HG03025 (cell line): ENCODE data around the gene BUB1B.
"Not testable (repeated sequence)": the region's sequence is repeated elsewhere in the genome, so short reads cannot be mapped to it uniquely, and the experiment has no call there.

Source experiments
- ATAC-seq: cut with Tn5 transposase; IDR thresholded peaks from one replicate; pipeline ENCODE4 v1.9.1; 2021; ENCODE audit warnings: mild to moderate bottlenecking, moderate library complexity; ENCODE audit not compliant: unreplicated experiment, low FRiP score

BUB1B gene

GRCh38 chr15:40136470-40137302 is 24.2 kb upstream of the BUB1B start:
- no peak for ATAC-seq

- no peak for ATAC-seq
Measured at GRCh38 chr15:40137303-40138200, 23.3 kb upstream of the BUB1B start.

GRCh38 chr15:40138201-40138570 is 22.7 kb upstream of the BUB1B start:
- ATAC-seq: not testable (repeated sequence)

DNA sequence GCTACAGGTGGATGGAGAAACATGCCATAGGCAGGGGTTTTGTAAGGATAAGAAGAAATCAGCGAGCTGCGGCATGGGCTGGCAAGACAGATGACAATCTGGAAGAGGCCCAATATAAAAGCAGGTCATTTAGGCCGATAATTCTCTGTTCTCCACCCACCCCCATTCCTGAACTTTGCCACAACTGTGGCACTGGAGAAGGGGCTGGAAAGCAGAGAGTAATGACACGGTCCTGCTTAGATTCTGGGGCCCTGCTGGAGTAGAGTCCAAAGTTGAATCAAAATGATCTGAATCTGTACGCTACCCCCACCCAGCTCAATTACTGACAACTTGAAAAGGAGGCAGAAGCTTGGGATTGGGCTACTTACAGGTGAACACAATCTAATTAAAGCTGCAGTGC is 18.4 kb upstream of the BUB1B start:
- no peak for ATAC-seq

DNA sequence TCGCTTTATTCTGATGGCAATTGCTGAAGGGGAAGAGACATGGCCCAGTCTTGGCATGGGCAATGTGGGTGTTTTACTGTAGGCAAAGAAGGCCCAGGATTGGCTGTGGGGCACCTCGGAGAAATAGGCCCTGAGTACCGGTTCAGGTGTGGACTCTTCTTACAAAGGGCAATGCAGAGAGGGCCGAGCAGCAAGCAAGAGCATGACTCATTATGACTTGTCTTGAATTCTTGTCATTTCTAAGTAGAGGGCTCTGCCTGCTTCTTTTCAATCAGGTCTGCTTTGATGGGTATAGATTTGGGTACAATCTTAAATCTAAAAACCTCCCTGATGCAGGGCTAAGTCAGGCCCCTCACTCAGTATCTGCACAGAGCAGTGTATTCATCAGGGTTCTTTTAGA is 14.8 kb upstream of the BUB1B start:
- ATAC-seq: no peak

DNA sequence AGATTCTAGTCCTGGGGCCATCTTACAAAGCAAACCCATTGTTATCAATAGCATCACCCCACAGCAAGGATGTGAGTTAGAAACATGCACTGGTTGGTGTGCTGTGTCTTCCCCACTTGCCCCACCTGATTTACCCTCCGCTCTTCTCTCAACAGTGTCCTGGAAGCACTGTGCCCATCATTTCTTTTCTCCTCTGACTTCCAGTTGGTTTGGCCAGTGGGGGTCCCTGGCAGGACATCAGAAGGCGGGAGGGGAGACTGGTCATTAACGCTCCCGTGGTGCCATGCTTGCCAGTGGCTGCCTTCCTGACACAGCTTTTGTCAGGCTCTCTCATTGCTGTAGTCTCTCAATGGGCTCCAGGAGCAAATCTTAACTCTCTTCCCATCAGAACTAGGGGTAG is 11.5 kb upstream of the BUB1B start:
- no peak for ATAC-seq

- no peak for ATAC-seq
Measured at GRCh38 chr15:40150163-40150925, 10.5 kb upstream of the BUB1B start.

DNA sequence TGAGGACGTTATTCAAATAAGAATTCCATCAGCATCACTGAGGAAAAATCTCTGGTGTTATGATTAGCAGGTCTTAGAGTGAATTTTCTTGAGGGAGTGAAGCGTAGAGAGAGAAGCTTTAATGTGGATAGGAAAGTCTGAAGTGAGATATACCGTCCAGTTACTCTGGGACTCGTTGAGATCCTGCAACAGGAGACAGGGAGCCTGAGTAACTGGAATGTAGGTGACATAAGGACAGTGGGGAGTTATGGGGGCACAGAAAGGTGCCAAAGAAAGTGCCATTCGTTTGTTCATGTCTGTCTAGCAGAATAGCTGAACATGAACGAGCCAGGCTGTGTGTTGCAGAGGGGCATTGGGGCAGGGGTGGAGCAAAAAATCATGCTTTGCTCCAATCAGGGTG is 9.4 kb upstream of the BUB1B start:
- no peak for ATAC-seq

- no peak for ATAC-seq
Measured at GRCh38 chr15:40151991-40152390, 8.9 kb upstream of the BUB1B start.

DNA sequence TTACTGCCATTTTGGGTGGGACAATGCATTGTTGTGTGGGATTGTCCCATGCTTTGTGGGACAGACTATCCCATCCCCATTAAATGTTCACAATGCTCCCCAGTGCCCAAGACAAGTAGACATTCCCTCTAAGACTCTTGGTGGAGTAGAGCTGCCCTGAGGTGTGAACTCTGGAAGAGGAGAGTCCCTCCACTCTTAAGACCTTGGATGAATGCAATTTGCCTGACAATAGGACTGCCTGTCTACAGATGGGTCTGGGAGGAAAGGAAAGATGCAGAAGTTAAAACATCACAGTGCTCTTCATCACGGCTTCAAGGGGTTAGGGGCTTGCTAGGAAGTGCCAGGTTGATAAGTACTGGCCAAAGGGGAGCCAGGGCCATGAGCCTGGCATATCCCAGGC is 6.0 kb upstream of the BUB1B start:
- not testable (repeated sequence) for ATAC-seq

DNA sequence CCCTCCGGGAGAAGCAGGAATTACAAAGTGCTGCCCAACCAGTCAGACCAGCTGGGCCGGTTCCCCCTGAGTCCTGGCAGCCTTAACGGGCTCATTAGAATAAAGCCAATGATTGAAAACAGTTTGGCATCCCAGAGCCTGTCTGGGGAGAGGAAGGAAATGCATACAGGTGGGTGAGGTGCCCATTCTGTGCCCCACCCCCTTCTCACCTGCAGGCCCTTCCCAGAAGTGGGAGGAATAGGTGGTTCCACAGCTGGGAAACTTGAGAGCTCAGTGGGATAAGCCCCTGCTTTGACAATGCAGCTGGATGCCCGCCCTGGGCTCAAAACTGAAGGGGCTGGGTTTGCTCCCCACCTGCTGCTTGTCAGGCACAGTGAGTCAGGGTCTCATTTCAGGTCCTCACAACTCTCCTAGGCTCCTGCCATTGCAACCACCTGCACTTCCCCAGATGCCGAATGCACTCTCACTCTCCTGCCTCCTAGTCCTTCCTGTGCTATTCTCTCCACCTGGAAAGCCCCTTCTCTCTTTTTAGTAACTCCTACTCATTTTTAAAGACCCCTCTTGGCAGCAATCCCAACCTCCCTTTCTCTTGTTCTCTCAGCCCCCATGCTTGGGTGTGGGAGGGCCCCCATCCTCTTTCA is 5.5 kb upstream of the BUB1B start:
- ATAC-seq: no peak

DNA sequence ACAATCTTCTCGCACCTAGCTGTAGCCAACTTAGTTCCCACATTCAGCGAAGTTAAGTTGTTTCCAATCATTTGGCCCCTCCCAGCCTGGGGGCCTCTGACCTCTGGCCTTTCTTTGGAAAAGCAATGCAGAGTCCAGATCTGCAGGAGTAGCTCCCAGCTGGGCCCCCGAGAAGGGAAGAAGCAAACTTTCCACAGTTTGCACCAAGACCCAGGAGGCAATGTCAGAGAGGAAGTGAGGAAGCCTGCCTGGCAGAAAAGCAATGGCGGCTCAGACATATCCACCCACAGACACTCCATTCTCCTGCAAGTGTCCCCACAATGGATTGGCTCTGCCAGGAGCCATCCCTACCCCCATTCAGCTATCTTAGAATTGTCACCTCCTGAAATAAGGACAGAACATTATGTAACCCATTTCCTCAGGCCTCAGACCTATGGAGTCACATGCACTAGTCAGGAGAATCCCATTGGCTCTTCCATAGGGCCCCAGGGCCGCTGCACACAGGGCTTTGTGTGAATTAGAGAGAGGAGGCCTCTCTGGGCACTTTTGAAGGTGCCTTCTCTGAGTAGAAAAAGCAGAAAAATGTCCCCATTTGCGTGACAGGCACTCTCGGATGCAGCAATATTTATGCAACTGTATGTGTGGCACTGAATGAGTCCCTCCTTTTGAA is 3.0 kb upstream of the BUB1B start:
- no peak for ATAC-seq

DNA sequence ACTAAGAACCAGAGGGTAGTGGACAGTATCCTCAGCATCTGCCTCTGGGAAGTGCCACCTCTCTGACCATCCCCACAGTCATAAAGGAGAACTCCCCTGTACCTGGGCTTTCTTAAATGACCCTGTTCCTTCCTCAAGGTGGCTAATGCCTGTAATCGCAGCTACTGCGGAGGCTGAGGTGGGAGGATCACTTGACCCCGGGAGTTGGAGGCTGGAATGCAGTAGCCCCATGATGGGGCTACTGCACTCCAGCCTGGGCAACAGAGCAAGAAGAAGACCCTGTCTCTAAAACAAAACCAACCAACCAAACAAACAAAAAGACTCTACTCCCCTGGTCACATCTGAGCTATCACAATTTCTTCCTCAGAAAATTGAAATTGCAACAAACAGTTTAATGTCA is 848 bp upstream of the BUB1B start:
- ATAC-seq: no peak

DNA sequence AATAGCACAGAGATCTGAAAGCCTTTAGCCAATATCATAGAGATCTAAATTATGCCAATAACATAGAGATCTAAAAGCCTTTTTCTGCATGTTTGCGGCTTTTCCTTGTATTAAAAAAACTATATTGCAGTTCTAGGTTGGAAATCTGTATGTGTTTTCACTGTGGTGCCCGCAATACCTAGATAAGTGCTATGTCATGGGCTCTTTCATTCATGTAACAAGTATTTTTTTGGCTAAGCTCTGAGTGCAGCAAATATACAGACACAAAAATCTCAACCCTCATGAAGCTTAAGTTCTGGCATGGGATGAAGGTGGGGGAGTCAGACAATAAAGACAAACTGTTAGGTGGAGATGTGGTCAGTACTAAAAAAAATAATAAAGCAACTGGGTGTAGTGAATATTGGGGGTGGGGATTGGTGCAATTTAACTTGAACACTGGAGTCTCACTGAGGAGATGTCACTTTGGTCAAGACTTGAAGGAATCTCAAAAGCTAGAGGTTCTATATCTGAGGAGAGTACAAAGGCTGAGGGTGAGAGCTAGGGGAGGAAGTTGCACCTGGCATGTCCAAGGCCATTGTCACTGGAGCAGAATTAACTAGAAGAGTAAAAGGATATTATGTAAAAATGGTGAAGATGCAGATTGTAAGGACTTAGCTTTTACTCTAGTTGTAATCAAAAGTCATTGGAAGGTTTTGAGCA is 973 bp downstream of the BUB1B start:
- ATAC-seq: no peak

DNA sequence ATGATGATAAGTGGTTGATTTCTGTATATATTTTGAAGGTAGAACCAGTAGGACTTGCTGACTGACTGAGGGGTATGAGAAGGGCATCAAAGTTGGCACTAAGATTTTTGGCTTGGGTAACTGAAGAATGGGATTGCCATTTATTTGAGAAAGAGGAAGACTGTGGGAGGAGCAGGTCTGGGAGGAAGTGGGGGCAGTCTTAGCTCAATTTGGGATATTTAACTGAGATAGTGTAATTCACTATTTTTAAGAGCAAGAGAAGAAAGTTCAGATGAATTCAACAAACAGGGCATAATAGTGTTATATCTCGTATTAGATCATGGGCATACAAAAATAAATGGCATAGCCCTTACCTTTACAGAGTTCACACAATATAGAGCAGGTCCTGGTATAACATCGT is 1.7 kb downstream of the BUB1B start:
- no peak for ATAC-seq

GRCh38 chr15:40163657-40164416 is 3.0 kb downstream of the BUB1B start:
- no peak for ATAC-seq

DNA sequence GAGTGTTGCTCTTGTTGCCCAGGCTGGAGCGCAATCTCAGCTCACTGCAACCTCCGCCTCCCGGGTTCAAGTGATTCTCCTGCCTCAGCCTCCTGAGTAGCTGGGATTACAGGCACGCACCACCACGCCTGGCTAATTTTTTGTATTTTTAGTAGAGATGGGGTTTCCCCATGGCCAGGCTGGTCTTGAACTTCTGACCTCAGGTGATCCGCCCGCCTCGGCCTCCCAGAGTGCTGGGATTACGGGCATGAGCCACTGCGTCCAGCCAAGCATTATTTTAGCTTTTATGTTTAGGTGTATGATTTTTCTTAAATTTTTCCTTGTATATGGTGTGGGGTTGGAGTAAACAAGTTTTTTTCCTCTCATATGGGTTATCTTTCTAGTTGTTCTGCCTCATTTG is 6.5 kb downstream of the BUB1B start:
- ATAC-seq: not testable (repeated sequence)

DNA sequence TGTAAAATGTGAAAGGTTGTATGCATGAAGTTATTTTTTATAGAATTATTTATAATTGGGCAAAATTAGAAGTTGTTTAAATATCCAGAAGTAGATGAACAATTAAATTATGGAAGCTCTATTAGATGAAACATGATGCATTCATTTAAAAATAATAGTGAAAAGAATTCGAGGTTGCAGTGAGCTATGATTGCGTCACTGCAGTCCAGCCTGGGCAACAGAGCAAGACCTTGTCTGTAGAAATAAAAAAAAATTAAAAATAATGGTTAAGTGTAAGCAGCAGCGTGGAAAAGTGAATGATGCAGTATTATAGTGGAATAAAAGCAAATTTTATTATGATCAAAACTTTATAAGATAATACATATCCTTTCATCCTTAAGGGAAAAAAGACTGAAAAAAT is 14.3 kb downstream of the BUB1B start:
- no peak for ATAC-seq
